Pancreas (tissue), 10 donors: ENCODE data around the gene CAPN13. TPM values are rescaled to one million over a fixed set of nuclear protein-coding genes. Genes with fewer than 3 reads are reported as not detected.

ENCODE experiments used
- ATAC-seq, 4 donors: fragments of 200-7000 bp; cut with Tn5 transposase; one replicate each; pipeline versions ENCODE4 v1.8.0 to v1.9.1; 2020; ENCODE audit warnings: mild to moderate bottlenecking in 4 of 4, moderate library complexity in 4 of 4
- DNase-seq, 6 donors: peaks; one replicate each; pipeline ENCODE4 v3.0.0-alpha.2; 2020
- FAIRE-seq: peaks from 2 replicates; lab custom pipeline; 2012; peaks lifted over from hg19 to GRCh38; lab: Jason Lieb, UNC
- H3K27ac ChIP-seq, 4 donors: fragments of 200-600 bp; sonication (generic); 1 replicate in 3 of 4; 2 replicates in 1 of 4; pipeline versions ENCODE4 v1.5.0 to v1.8.0; 2020
- H3K27me3 ChIP-seq, 4 donors: fragments of 200-600 bp; one replicate each; pipeline ENCODE4 v1.8.0; 2021
- H3K36me3 ChIP-seq, 3 donors: fragments of 200-600 bp; sonication (generic) in 1 of 3; one replicate each; pipeline versions ENCODE4 v1.5.0 to v1.8.0; 2020 to 2021
- H3K4me1 ChIP-seq, 3 donors: fragments of 200-600 bp; one replicate each; pipeline ENCODE4 v1.8.0; 2021
- H3K4me3 ChIP-seq, 4 donors: fragments of 200-600 bp; sonication (generic) in 2 of 4; one replicate each; pipeline versions ENCODE4 v1.5.0 to v1.8.0; 2020 to 2021
- H3K9me3 ChIP-seq, 4 donors: fragments of 200-600 bp; one replicate each; pipeline ENCODE4 v1.8.0; 2021
- WGBS, 2 donors: extraction: QIAGEN DNeasy Blood & Tissue Kit; methylation state at CpG; one replicate each; pipeline ENCODE4 v1.1.7; 2013; 5-methylcytosine and 5-hydroxymethylcytosine counted together
- intact Hi-C, 3 donors: fragments of 100-400 bp; cut with DNase I; formaldehyde crosslinking; loops; one replicate each; pipeline versions ENCODE4 v1.11.1 to v1.14.2; 2022
- polyA plus RNA-seq, 2 donors: library from polyadenylated mRNA; stranded (reverse); fragments of 200-250 nt; gene quantifications; one replicate each; pipeline ENCODE4 v1.2.3, GENCODE V29; 2013
- total RNA-seq, 6 donors: library from RNA; stranded (reverse); fragmentation: NEBNext Ultra II Directional in 4 of 6; extraction: Animal tissue kit (Norgen Biotek cat#: 25700) in 4 of 6; gene quantifications; one replicate each; pipeline versions ENCODE4 v1.2.1 to v1.2.4, GENCODE V29; 2021 to 2023
- TF ChIP-seq, protein P1 (sequence below), 4 donors: fragments of 200-600 bp; sonication (generic) in 3 of 4; IDR thresholded peaks; one replicate each; pipeline versions ENCODE4 v1.5.0 to v1.8.0; 2021; ENCODE audit warnings: antibody characterized with exemption in 4 of 4
- donor health status: healthy with polysubstance abuse.
- donor health status: DM: no; HTN: no; CAD: no; lungs with moderate emphysema.
- donor health status: DM: no; HTN: no; CAD: no.
- donor health status: control.
- donor health status: control.
- donor health status: Bipolar disorder and iron deficiency.
- donor health status: DM: yes; HTN: yes; CAD: no.
- donor health status: DM: no; HTN: no; CAD: no.
- donor health status: DM: no; HTN: no; CAD: no.
- donor health status: DM: yes; HTN: yes; CAD: no.

CAPN13 gene
- total and polyA plus RNA-seq, 8 donors = 2.7 to 18.3 (median 6.5) TPM

DNA sequence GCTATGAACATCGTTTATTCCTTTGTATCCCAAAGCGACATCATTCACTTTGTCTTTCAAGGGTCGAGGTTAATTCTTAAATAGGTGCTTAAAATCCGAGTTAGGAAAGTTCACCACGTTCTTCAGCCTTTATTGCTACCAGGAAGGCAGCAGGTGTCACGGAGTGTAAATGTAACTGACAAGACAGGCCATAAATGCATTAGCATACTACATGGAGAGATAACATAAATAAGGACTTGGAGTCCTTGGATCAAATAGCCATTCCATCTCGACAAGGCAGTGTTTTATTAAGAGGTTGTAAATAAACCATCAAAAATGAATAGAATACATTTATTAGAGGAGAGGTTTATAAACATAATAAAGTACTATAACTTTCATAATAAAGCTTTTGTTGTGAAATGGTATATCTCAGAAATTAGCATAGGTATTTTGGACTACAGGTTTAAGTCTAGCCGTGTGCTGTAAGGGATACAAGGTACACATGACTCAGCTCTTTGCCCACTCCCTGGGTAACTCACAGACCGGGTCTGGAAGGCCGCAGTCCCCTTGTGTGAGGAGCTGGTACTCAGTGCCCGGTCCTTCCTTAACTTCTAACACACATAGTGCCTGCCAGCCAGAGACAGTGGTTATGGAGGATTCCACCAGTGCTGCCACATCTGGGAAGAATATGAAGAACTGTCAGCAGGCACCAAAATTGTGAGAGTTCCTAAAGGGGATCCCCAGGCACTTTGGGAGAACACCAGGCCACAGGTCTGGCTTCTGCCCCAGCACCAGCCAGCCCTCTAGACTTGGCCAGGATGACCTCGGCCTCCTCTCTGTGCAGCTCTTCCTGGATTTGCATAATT, 29.4 kb downstream of the CAPN13 start:
- WGBS, 2 donors = 79 to 83% methylated on average over 12 of the region's 12 CpGs
- DNase-seq (no peak), FAIRE-seq (no peak)

DNA sequence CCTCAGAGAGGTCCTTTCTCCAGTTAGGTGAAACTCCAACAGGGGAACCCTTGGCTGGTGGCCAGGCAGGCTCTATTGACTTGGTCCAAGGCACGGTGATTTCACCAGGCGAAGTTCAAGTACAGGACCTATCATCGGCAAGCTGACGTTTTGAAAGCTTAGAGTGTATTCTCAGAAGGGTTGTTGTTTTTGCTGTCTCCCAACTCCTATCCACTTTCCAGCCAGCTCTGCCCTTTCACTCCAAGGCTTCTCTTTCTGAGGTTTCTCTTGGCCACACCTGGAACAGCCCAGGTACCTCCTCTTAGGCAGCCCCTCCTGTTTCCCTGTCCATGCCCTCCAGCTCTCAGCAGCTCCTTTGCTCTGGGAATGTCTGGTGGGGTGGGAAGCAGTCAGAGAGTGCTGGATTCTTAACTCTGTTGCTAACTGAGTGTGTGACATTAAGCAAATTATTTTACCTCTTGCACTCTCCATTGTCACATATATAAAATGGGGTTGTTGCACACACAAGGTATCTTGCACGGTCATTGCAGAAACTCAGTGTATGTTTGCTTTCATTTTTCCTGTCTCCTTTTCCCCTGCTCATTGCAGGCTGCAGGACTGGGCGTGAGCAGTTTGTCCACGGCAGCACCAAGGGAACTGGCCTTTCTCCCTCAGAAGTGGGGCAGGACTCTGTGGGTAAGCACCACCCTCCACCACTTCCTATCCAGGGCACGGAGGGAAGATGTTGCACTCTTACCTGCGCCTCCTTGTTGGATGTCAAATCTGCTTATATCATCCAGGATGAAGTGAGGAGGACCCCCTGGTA, 30.2 kb downstream of the CAPN13 start:
- TF ChIP-seq, protein P1, sequence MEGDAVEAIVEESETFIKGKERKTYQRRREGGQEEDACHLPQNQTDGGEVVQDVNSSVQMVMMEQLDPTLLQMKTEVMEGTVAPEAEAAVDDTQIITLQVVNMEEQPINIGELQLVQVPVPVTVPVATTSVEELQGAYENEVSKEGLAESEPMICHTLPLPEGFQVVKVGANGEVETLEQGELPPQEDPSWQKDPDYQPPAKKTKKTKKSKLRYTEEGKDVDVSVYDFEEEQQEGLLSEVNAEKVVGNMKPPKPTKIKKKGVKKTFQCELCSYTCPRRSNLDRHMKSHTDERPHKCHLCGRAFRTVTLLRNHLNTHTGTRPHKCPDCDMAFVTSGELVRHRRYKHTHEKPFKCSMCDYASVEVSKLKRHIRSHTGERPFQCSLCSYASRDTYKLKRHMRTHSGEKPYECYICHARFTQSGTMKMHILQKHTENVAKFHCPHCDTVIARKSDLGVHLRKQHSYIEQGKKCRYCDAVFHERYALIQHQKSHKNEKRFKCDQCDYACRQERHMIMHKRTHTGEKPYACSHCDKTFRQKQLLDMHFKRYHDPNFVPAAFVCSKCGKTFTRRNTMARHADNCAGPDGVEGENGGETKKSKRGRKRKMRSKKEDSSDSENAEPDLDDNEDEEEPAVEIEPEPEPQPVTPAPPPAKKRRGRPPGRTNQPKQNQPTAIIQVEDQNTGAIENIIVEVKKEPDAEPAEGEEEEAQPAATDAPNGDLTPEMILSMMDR (IDR thresholded peaks at IDR 0.05) = no peak
- no peaks in the 10 kb centered on the region for H3K4me1 ChIP-seq
- DNase-seq (no peak), FAIRE-seq (no peak), ATAC-seq (no peak)
- H3K27me3 ChIP-seq = no peaks in the 10 kb centered on the region
- no peaks in the 10 kb centered on the region for H3K36me3 ChIP-seq
- H3K27ac ChIP-seq = no peak overlapping the region
- intact Hi-C loops = no loop called here
- H3K9me3 ChIP-seq = no peaks in the 10 kb centered on the region
- 55 to 62% methylated on average over 9 of the region's 9 CpGs for WGBS, 2 donors
- no peak overlapping the region for H3K4me3 ChIP-seq

More for the DNA sequence above, 29.4 kb downstream of the CAPN13 start:
- H3K9me3 ChIP-seq = no peaks in the 10 kb centered on the region
- H3K36me3 ChIP-seq = no peaks in the 10 kb centered on the region
- no peak overlapping the region for H3K4me3 ChIP-seq
- no peak for ATAC-seq
- H3K27ac ChIP-seq = no peak overlapping the region
- intact Hi-C loops = no loop called here
- no peaks in the 10 kb centered on the region for H3K4me1 ChIP-seq
- no peaks in the 10 kb centered on the region for H3K27me3 ChIP-seq
- TF ChIP-seq, protein P1 (IDR thresholded peaks at IDR 0.05) = no peak

DNA sequence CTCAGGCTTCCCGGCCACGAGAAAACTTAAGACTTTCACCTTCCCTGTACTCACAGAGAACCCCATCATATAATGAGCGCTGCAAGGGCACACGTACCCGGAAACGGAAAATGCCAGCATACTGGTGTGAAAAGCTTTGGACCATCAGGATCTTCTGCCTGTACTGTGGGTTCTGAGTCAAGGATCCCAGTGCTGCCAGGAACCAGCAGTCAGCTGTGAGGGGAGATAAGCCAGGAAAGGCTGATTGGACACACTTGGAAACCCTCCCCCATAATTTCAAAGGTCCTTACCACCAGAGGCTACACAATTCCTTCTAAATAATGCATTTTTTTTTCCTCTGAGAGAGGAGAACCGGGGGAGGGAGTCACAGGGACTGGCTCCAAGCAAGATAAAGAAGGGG, 31.4 kb downstream of the CAPN13 start:
- no peaks in the 10 kb centered on the region for H3K36me3 ChIP-seq
- H3K4me3 ChIP-seq = no peak overlapping the region
- no peaks in the 10 kb centered on the region for H3K9me3 ChIP-seq
- H3K27me3 ChIP-seq = no peaks in the 10 kb centered on the region
- intact Hi-C loops = no loop called here
- DNase-seq = no peak
- H3K27ac ChIP-seq = no peak overlapping the region
- peak in 2 of 4 donors; percentile 21 to 22 for ATAC-seq
- FAIRE-seq = no peak
- 40 to 53% methylated on average over 7 of the region's 7 CpGs for WGBS, 2 donors
- H3K4me1 ChIP-seq = no peaks in the 10 kb centered on the region
- TF ChIP-seq, protein P1 (IDR thresholded peaks at IDR 0.05) = no peak

GRCh38 chr2:30772021-30772705, 35.1 kb downstream of the CAPN13 start:
- no peak for DNase-seq
- 94% methylated on average over 3 of the region's 3 CpGs for WGBS, 2 donors
- Histone ChIP-seq H3K27me3 (no peaks in the 10 kb centered on the region), H3K9me3 (no peaks in the 10 kb centered on the region), H3K27ac (no peak overlapping the region), H3K4me3 (no peak overlapping the region), H3K4me1 (no peaks in the 10 kb centered on the region), H3K36me3 (no peaks in the 10 kb centered on the region)
- no peak for ATAC-seq
- TF ChIP-seq, protein P1 (IDR thresholded peaks at IDR 0.05) = no peak
- intact Hi-C loops = no loop called here
- FAIRE-seq = no peak
